SIG-M5 treated with dmso at 0.1 percent for 504 hours (cell line): Measurements from ENCODE around the gene PHF2.
A peak's percentile ranks its signal among the peaks of the same experiment; 100 is the strongest.

ENCODE experiments used
- DNase-seq: peaks from one replicate; lab custom pipeline; 2025; ENCODE audit not compliant: unreplicated experiment; lab: John Stamatoyannopoulos, UW

PHF2 gene

GRCh38 chr9:93693129-93693528 lies 116.7 kb downstream of the PHF2 start:
- DNase-seq: no peak

GRCh38 chr9:93697352-93698139 lies 121.2 kb downstream of the PHF2 start:
- DNase-seq: no peak

- DNase-seq: no peak
Measured at GRCh38 chr9:93698140-93698908, 121.9 kb downstream of the PHF2 start.

GRCh38 chr9:93699650-93700049 lies 123.3 kb downstream of the PHF2 start:
- DNase-seq: no peak

GRCh38 chr9:93701494-93702218 lies 125.3 kb downstream of the PHF2 start:
- DNase-seq: no peak

GRCh38 chr9:93702261-93702660 lies 125.9 kb downstream of the PHF2 start:
- no peak for DNase-seq

- no peak for DNase-seq
Measured at GRCh38 chr9:93708289-93708986, 132.1 kb downstream of the PHF2 start.

GRCh38 chr9:93708987-93709302 lies 132.6 kb downstream of the PHF2 start:
- DNase-seq: no peak

- no peak for DNase-seq
Measured at GRCh38 chr9:93709600-93710369, 133.4 kb downstream of the PHF2 start.

GRCh38 chr9:93710370-93710723 lies 134.0 kb downstream of the PHF2 start:
- DNase-seq: no peak

- no peak for DNase-seq
Measured at GRCh38 chr9:93711002-93711401, 134.6 kb downstream of the PHF2 start.

- no peak for DNase-seq
Measured at GRCh38 chr9:93712896-93713295, 136.5 kb downstream of the PHF2 start.

- DNase-seq: peak; percentile 9
Measured at GRCh38 chr9:93713716-93714115, 137.3 kb downstream of the PHF2 start.

- DNase-seq: no peak
Measured at GRCh38 chr9:93721417-93721965, 145.1 kb downstream of the PHF2 start.

GRCh38 chr9:93724852-93725251 lies 148.5 kb downstream of the PHF2 start:
- no peak for DNase-seq

- DNase-seq: no peak
Measured at GRCh38 chr9:93725382-93725781, 149.0 kb downstream of the PHF2 start.

- no peak for DNase-seq
Measured at GRCh38 chr9:93726147-93726546, 149.8 kb downstream of the PHF2 start.
